Epithelial cell of esophagus (primary cell): ENCODE results near the gene MEIKIN.
"Not testable (repeated sequence)": the region's sequence is repeated elsewhere in the genome, so short reads cannot be mapped to it uniquely, and the experiment has no call there.

ENCODE experiments used
- DNase-seq: peaks from one replicate; pipeline ENCODE4 v3.0.0; 2010; ENCODE audit warnings: low read depth
- H3K4me3 ChIP-seq: 2 replicates; pipeline ENCODE4 v1.5.1; 2011; ENCODE audit warnings: mild to moderate bottlenecking, low read length, control low read depth
- TF ChIP-seq, protein P1 (sequence below): IDR thresholded peaks from 2 replicates; pipeline ENCODE4 v1.5.1; 2011; ENCODE audit warnings: low read depth, mild to moderate bottlenecking, low read length, control low read depth, inconsistent platforms; ENCODE audit not compliant: insufficient read depth; ENCODE audit errors: missing control alignments

Gene MEIKIN

DNA sequence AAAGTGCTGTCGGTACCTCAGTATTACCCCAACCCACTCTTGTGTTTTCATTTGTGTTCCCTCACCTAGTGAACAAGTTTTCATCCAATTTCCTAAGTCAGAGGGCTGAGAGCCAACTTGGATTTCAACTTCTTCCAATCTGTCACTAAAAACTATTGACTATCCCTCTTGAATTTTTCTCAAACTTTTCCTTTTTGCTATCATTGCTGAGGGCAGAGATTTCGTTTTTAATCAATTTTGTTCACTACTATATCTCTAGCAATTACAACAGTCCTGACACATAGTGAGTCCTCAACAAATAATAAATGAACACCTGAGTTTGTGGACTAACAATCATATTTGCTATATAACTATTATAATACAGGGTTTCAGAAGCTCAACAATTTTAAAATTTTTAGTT, 29.0 kb downstream of the MEIKIN start:
- no peak overlapping the region for H3K4me3 ChIP-seq
- no peak for DNase-seq
- TF ChIP-seq, protein P1, sequence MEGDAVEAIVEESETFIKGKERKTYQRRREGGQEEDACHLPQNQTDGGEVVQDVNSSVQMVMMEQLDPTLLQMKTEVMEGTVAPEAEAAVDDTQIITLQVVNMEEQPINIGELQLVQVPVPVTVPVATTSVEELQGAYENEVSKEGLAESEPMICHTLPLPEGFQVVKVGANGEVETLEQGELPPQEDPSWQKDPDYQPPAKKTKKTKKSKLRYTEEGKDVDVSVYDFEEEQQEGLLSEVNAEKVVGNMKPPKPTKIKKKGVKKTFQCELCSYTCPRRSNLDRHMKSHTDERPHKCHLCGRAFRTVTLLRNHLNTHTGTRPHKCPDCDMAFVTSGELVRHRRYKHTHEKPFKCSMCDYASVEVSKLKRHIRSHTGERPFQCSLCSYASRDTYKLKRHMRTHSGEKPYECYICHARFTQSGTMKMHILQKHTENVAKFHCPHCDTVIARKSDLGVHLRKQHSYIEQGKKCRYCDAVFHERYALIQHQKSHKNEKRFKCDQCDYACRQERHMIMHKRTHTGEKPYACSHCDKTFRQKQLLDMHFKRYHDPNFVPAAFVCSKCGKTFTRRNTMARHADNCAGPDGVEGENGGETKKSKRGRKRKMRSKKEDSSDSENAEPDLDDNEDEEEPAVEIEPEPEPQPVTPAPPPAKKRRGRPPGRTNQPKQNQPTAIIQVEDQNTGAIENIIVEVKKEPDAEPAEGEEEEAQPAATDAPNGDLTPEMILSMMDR = no peak

DNA sequence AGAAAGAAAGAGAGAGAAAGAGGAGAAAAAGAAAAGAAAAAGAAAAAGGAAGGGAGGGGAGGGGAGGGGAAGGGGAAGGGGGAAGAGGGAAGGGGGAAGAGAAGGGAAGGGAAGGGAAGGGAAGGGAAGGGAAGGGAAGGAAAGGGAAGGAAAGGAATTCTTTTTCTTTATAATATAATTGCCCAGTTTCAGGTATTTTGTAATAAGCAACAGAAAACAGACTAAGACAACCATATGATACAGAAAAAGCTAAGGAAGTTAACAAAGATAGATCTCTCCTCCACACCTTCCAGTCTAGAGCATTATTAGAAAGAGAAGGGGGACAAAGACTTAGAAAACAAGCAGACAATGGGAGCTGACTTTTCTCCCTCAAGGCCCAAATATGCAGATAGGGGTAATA, 31.0 kb downstream of the MEIKIN start:
- no peak for DNase-seq
- TF ChIP-seq, protein P1 = no peak
- H3K4me3 ChIP-seq = no peak overlapping the region

DNA sequence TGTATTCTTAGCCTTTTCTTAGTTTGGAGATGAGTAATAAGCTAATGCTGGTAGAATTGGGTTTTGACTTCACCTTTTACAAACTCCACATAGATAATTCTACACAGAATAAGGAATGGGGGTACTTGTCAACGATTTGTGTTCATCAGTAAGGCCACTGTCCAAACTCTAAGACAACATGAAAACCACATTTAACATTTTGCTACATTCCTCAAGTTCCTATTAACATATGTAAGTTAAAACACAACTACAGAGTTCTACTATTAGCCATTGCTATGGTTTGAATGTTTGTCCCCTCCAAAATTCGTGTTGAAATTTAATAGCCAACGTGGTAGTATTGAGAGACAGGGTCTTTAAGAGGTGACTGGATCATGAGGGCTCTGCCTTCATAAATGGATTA, 31.9 kb downstream of the MEIKIN start:
- H3K4me3 ChIP-seq = no peak overlapping the region
- no peak for DNase-seq
- TF ChIP-seq, protein P1 = no peak

DNA sequence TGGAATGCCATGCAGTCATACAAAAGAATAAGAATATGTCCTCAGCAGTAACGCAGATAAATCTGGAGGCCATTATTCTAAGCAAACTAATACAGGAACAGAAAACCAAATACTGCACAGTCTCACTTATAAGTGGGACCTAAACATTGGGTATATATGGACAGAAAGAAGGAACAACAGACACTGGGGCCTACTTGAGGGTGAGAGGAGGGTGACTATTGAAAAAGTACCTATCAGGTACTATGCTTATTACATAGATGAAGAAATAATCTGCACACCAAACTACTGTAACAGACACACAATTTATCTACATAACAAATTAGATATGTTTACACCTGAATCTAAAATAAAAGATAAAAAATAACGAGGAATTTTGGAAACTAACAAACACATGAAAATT, 38.8 kb downstream of the MEIKIN start:
- TF ChIP-seq, protein P1 = no peak
- no peak overlapping the region for H3K4me3 ChIP-seq
- DNase-seq = no peak

DNA sequence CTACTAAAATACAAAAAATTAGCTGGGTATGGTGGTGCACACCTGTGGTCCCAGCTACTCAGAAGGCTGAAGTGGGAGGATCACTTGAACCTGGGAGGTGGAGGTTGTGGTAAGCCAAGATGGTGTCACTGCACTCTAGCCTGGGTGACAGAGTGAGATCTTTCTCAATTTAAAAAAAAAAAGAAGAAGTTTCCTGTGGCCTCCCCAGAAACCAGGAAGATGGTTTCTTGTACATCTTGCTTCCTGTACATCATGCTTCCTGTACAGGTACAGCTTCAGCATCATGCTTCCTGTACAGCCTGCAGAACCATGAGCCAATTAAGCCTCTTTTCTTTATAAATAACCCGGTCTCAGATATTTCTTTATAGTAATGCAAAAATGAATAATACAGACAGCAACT, 43.2 kb downstream of the MEIKIN start:
- not testable (repeated sequence) for DNase-seq

DNA sequence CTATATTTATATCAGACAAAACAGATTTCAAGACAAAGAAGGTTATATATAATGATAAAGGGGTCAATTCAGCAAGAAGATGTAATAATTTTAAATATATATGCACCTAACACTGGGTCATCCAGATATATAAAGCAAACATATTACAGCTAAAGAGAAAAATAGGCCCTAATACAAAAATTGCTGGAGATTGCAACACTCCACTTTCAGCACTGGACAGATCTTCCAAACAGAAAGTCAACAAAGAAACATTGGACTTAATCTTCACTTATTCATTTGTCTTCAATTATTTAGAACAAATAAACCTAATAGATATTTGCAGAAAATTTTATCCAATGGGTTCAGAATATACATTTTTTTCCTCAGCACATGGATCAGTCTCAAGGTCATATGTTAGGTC, 45.8 kb downstream of the MEIKIN start:
- H3K4me3 ChIP-seq = no peak overlapping the region
- peak; percentile 12 for DNase-seq
- TF ChIP-seq, protein P1 = no peak

More for the DNA sequence above, 43.2 kb downstream of the MEIKIN start:
- not testable (repeated sequence) for H3K4me3 ChIP-seq

DNA sequence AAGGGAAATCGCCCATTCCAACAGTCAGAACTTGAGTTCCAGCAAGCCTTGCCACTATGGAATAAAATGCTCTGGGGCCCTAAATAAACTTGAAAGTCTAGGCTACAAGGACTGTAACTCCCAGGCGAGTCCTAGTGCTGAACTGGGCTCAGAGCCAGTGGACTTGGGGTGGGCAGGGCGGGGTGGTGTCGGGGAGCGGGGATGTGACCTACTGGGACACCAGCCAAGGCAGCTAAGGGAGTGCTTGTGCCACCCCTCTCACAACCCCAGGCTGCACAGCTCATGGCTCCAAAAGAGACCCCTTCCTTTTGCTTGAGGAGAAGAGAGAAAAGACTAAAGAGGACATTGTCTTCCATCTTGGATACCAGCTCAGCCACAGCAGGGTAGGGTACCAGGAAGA, 61.5 kb downstream of the MEIKIN start:
- no peak overlapping the region for H3K4me3 ChIP-seq
- no peak for DNase-seq
- TF ChIP-seq, protein P1 = no peak

DNA sequence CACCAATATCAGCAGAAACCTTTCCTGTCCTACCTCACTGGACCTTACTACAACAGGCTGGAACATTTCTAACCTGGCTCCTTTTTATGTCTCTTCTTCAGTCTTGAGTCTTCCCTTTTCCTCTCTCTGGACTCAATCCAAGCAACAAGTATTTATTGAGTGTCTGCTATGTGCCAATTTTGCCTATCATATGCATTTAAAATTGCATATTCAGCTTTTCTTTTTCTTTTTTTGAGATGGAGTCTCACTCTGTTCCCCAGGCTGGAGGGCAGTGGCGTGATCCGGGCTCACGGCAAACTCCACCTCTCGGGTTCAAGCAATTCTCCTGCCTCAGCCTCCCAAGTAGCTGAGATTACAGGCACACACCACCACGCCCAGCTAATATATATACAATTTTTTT, 65.8 kb downstream of the MEIKIN start:
- DNase-seq = no peak

More for the DNA sequence above, 65.8 kb downstream of the MEIKIN start:
- H3K4me3 ChIP-seq = no peak overlapping the region
- TF ChIP-seq, protein P1 = no peak
